ENCODE measurements around the gene ZBTB21.

ZBTB21 gene

GRCh38 chr21:42056468-42056867, 46.3 kb upstream of the ZBTB21 start:
- Histone ChIP-seq H3K27ac (peak overlapping the region; percentile 67 to 68), H3K4me3 (no peak overlapping the region)
- TF ChIP-seq, protein P1, sequence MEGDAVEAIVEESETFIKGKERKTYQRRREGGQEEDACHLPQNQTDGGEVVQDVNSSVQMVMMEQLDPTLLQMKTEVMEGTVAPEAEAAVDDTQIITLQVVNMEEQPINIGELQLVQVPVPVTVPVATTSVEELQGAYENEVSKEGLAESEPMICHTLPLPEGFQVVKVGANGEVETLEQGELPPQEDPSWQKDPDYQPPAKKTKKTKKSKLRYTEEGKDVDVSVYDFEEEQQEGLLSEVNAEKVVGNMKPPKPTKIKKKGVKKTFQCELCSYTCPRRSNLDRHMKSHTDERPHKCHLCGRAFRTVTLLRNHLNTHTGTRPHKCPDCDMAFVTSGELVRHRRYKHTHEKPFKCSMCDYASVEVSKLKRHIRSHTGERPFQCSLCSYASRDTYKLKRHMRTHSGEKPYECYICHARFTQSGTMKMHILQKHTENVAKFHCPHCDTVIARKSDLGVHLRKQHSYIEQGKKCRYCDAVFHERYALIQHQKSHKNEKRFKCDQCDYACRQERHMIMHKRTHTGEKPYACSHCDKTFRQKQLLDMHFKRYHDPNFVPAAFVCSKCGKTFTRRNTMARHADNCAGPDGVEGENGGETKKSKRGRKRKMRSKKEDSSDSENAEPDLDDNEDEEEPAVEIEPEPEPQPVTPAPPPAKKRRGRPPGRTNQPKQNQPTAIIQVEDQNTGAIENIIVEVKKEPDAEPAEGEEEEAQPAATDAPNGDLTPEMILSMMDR (IDR thresholded peaks at IDR 0.05), result no peak
- no peak for DNase-seq (ENCODE audit: low spot score)

GRCh38 chr21:42055425-42055824, 45.3 kb upstream of the ZBTB21 start:
- Histone ChIP-seq H3K4me3 (no peak overlapping the region), H3K27ac (no peak overlapping the region)
- DNase-seq (ENCODE audit: low spot score), result no peak
- TF ChIP-seq, protein P1 (IDR thresholded peaks at IDR 0.05), result no peak

DNA sequence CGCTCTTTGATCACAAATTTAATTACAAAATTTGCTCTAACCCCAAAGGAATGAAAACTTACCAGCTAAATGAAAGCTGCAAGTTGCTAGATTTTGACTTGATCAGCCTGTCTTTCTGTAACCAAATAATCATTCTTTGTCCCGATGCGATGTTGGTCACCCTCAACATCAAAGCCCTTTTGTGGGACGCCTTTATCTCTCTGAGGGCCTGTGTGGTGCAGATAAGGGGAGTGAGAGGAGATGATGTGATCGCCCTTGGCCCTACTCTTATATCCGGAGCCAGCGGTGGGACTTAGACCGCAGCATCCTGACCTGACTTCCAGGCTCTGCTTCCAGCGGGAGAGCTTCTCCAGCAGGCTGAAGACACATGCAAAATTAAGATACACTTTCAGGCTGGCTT, 41.6 kb upstream of the ZBTB21 start:
- Histone ChIP-seq H3K4me3 (no peak overlapping the region), H3K27ac (no peak overlapping the region)
- no peak for DNase-seq (ENCODE audit: low spot score)
- TF ChIP-seq, protein P1 (IDR thresholded peaks at IDR 0.05), result no peak

- no peak for DNase-seq (ENCODE audit: low spot score)
- H3K27ac ChIP-seq, result no peak overlapping the region
These were observed 39.6 kb upstream of the ZBTB21 start for GRCh38 chr21:42049578-42050430.

DNA sequence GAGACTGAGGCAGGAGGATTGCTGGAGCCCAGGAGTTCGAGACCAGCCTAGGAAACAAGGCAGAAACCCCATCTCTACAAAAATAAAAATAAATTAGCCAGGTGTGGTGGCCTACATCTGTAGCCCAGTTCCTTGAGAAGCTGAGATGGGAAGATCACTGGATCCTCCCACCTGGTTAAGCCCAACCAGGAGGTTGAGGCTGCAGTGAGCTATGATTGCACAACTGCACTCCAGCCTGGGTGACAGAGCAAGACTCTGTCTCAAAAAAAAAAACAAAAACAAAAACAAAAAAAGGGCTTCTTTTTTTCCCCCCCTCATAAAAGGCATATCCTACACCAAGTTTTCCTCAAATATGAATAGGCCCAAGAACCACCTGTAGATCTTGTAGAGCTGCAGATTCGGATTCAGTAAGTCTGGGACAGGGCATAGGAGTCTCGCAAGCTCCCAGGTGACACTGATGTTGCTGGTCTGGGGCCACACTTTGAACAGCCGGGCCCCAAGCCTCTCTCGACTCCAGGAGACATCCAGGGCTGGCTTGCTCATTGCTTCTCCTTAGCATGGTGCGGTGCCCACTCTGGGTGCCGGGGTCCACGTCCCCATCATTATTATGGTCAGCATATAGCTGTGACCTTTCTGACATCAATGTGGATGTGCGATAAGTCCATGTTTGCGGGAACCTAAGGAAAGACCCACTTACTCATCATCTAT, 38.9 kb upstream of the ZBTB21 start:
- no peak for DNase-seq (ENCODE audit: low spot score)
- peak overlapping the region in 1 of 2 donors; percentile 71 for H3K27ac ChIP-seq
- no peak overlapping the region for H3K4me3 ChIP-seq
- TF ChIP-seq, protein P1 (IDR thresholded peaks at IDR 0.05), result no peak

More at GRCh38 chr21:42049578-42050430, 39.6 kb upstream of the ZBTB21 start:
- TF ChIP-seq, protein P1 (IDR thresholded peaks at IDR 0.05), result no peak
- no peak overlapping the region for H3K4me3 ChIP-seq

DNA sequence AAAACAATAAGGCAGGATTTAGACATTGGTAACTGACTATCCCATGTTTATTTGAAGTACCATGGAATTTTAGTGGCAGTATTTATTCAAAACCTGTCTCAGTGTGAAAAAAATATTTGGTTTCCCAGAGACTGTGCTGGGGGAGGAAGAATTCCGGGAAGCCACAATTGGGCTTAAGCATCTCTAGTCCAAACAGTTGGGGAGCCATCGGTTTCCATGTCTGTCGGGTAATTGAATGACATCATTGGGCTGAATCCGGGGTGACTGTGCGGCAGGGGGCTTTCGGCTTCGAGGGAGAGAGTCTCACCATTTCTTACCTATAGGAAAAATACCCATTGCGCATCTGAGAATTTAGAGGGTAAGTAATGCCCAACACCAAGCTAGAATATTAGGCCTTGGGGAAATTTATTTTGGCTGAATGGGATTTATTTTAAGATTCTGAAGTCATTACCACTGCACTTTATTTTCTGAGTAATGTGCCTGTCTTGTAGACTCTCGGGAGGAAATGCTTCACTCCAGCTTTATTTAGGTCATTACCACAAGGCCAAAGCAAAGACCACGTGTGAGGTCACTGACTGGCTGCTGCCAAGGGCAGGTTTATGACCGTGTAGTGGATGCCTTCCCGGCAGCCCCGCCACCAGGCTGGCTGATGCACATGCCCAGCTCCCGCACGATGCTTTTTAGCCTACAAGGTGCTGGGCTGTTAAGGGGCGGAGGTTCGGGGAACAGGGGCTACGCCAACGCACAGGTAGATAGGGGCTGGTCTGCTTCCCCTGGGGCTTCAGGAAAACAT, 37.9 kb upstream of the ZBTB21 start:
- DNase-seq (ENCODE audit: low spot score), result peak; percentile 89
- peak overlapping the region; percentile 71 to 83 for H3K27ac ChIP-seq
- H3K4me3 ChIP-seq, result no peak overlapping the region
- TF ChIP-seq, protein P1 (IDR thresholded peaks at IDR 0.05), result no peak

All from coronary artery (tissue), 2 donors.